HG02763 (cell line): Measurements from ENCODE around the gene ADAP2.
"Not testable (repeated sequence)": the region's sequence is repeated elsewhere in the genome, so short reads cannot be mapped to it uniquely, and the experiment has no call there.

Source experiments
- ATAC-seq: cut with Tn5 transposase; IDR thresholded peaks from one replicate; pipeline ENCODE4 v1.9.1; 2021; ENCODE audit warnings: mild to moderate bottlenecking, moderate library complexity; ENCODE audit not compliant: unreplicated experiment

ADAP2 gene

GRCh38 chr17:30929861-30930260, 8.1 kb downstream of the ADAP2 start:
- not testable (repeated sequence) for ATAC-seq

GRCh38 chr17:30930495-30930894, 8.8 kb downstream of the ADAP2 start:
- ATAC-seq, result no peak

GRCh38 chr17:30931582-30931981, 9.8 kb downstream of the ADAP2 start:
- ATAC-seq, result not testable (repeated sequence)

- ATAC-seq, result no peak
Observed at GRCh38 chr17:30933966-30934365, 12.2 kb downstream of the ADAP2 start.

- no peak for ATAC-seq
Observed at GRCh38 chr17:30939051-30939689, 17.4 kb downstream of the ADAP2 start.

- no peak for ATAC-seq
Observed at GRCh38 chr17:30942308-30943079, 20.7 kb downstream of the ADAP2 start.

- ATAC-seq, result no peak
Observed at GRCh38 chr17:30947796-30948195, 26.1 kb downstream of the ADAP2 start.

- no peak for ATAC-seq
Observed at GRCh38 chr17:30950189-30950588, 28.4 kb downstream of the ADAP2 start.

- ATAC-seq, result no peak
Observed at GRCh38 chr17:30950669-30951399, 29.1 kb downstream of the ADAP2 start.

GRCh38 chr17:30952638-30953393, 31.1 kb downstream of the ADAP2 start:
- ATAC-seq, result no peak

GRCh38 chr17:30954046-30954830, 32.5 kb downstream of the ADAP2 start:
- no peak for ATAC-seq

- no peak for ATAC-seq
Observed at GRCh38 chr17:30956764-30957374, 35.1 kb downstream of the ADAP2 start.

GRCh38 chr17:30957741-30958140, 36.0 kb downstream of the ADAP2 start:
- ATAC-seq, result no peak

GRCh38 chr17:30958187-30958586, 36.4 kb downstream of the ADAP2 start:
- ATAC-seq, result no peak

GRCh38 chr17:30961209-30962188, 39.8 kb downstream of the ADAP2 start:
- no peak for ATAC-seq

- ATAC-seq, result not testable (repeated sequence)
Observed at GRCh38 chr17:30964312-30964711, 42.6 kb downstream of the ADAP2 start.

GRCh38 chr17:30964876-30965275, 43.1 kb downstream of the ADAP2 start:
- ATAC-seq, result no peak

GRCh38 chr17:30965686-30966085, 43.9 kb downstream of the ADAP2 start:
- no peak for ATAC-seq

- not testable (repeated sequence) for ATAC-seq
Observed at GRCh38 chr17:30967911-30968310, 46.2 kb downstream of the ADAP2 start.
